ENCODE data around the gene FXR2.

- TF ChIP-seq CTCF (IDR thresholded peaks at IDR 0.05 in 8 of 11, conservative IDR thresholded peaks at IDR 0.05 in 3 of 11) (no peak), POLR2A (IDR thresholded peaks at IDR 0.05) (no peak)
Observed at GRCh38 chr17:7557147-7557764, 57.4 kb downstream of the FXR2 start.
